HEK293T (cell line): ENCODE results near the gene ITIH1.
"Not testable (repeated sequence)": the region's sequence is repeated elsewhere in the genome, so short reads cannot be mapped to it uniquely, and the experiment has no call there.

Source experiments
- ARNT ChIP-seq: fragments of 450-650 bp; IDR thresholded peaks from 2 replicates; pipeline ENCODE4 v1.6.1; 2017; ENCODE audit warnings: mild to moderate bottlenecking
- BHLHE40 ChIP-seq: fragments of 450-650 bp; IDR thresholded peaks from 2 replicates; pipeline ENCODE4 v1.6.1; 2016; ENCODE audit warnings: mild to moderate bottlenecking, moderate library complexity, borderline replicate concordance
- CTBP1 ChIP-seq: fragments of 450-650 bp; IDR thresholded peaks from 2 replicates; pipeline ENCODE4 v1.6.1; 2016; ENCODE audit warnings: borderline replicate concordance
- ELF4 ChIP-seq: fragments of 450-650 bp; IDR thresholded peaks from 2 replicates; pipeline ENCODE4 v1.6.1; 2017; ENCODE audit warnings: antibody characterized with exemption
- FOXA1 ChIP-seq: fragments of 450-650 bp; IDR thresholded peaks from 2 replicates; pipeline ENCODE4 v1.6.1; 2016; ENCODE audit warnings: mild to moderate bottlenecking
- FOXK2 ChIP-seq: fragments of 450-650 bp; IDR thresholded peaks from 2 replicates; pipeline ENCODE4 v1.6.1; 2016; ENCODE audit warnings: mild to moderate bottlenecking
- FOXM1 ChIP-seq: fragments of 450-650 bp; IDR thresholded peaks from 2 replicates; pipeline ENCODE4 v1.6.1; 2017; ENCODE audit warnings: mild to moderate bottlenecking, borderline replicate concordance
- HDGF ChIP-seq: fragments of 450-650 bp; IDR thresholded peaks from 2 replicates; pipeline ENCODE4 v1.6.1; 2017; ENCODE audit warnings: antibody characterized with exemption, borderline replicate concordance
- LEF1 ChIP-seq: fragments of 450-650 bp; IDR thresholded peaks from 2 replicates; pipeline ENCODE4 v1.6.1; 2017; ENCODE audit warnings: mild to moderate bottlenecking, borderline replicate concordance
- PKNOX1 ChIP-seq: fragments of 450-650 bp; IDR thresholded peaks from 2 replicates; pipeline ENCODE4 v1.6.1; 2016
- SP1 ChIP-seq: fragments of 450-650 bp; IDR thresholded peaks from 2 replicates; pipeline ENCODE4 v1.6.1; 2017
- SUZ12 ChIP-seq: fragments of 450-650 bp; IDR thresholded peaks from 2 replicates; pipeline ENCODE4 v1.6.1; 2016; ENCODE audit warnings: mild to moderate bottlenecking
- TARDBP ChIP-seq: fragments of 450-650 bp; IDR thresholded peaks from 2 replicates; pipeline ENCODE4 v1.6.1; 2016
- ZNF384 ChIP-seq: fragments of 450-650 bp; IDR thresholded peaks from 2 replicates; pipeline ENCODE4 v1.6.1; 2016

- TF ChIP-seq SUZ12, FOXA1, ZNF384, FOXM1, TARDBP, ELF4, HDGF, CTBP1, BHLHE40, SP1, ARNT, FOXK2, PKNOX1, LEF1: not testable (repeated sequence)
These were observed 913 bp upstream of the ITIH1 start for GRCh38 chr3:52776486-52776885.
